Astrocyte of the spinal cord (primary cell): ENCODE measurements around the gene TUBB3.

ENCODE experiments used
- DNase-seq: peaks from one replicate; pipeline ENCODE4 v3.0.0; 2011; ENCODE audit warnings: low read depth, low spot score
- H3K4me3 ChIP-seq: 2 replicates; pipeline ENCODE4 v1.5.1; 2011; ENCODE audit warnings: low read depth, mild to moderate bottlenecking, low read length, moderate library complexity
- CTCF ChIP-seq: IDR thresholded peaks from 2 replicates; pipeline ENCODE4 v1.5.1; 2012; ENCODE audit warnings: low read depth, mild to moderate bottlenecking, low read length, inconsistent platforms
- in situ Hi-C: cut with HindIII; loops from 2 replicates; pipeline ENCODE4 v1.10.0; 2017; ENCODE audit warnings: low sequenced_read_pairs

The TUBB3 gene

DNA sequence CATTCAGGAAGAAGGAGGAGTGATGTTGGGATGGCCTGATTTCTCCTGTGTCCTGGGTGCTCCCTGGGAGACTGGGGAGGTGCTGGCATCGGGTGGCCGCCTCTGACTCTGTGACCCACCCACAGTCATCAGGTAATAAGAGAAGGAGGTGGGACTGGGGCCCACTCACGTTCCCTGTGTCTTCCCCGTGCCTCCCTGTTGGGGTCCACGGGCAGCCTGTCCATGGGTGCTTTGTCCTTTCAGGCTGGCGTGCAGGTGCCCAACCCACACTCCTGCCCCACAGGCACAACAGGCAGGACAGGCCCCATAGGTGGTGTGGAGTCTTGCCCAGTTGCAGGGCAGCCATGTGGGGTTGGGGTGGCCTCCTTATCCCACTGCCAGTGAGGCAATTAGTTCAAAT, 29.4 kb downstream of the TUBB3 start:
- no peak overlapping the region for H3K4me3 ChIP-seq
- DNase-seq: no peak
- no peak for TF ChIP-seq CTCF
- in situ Hi-C loops: no loop called here

DNA sequence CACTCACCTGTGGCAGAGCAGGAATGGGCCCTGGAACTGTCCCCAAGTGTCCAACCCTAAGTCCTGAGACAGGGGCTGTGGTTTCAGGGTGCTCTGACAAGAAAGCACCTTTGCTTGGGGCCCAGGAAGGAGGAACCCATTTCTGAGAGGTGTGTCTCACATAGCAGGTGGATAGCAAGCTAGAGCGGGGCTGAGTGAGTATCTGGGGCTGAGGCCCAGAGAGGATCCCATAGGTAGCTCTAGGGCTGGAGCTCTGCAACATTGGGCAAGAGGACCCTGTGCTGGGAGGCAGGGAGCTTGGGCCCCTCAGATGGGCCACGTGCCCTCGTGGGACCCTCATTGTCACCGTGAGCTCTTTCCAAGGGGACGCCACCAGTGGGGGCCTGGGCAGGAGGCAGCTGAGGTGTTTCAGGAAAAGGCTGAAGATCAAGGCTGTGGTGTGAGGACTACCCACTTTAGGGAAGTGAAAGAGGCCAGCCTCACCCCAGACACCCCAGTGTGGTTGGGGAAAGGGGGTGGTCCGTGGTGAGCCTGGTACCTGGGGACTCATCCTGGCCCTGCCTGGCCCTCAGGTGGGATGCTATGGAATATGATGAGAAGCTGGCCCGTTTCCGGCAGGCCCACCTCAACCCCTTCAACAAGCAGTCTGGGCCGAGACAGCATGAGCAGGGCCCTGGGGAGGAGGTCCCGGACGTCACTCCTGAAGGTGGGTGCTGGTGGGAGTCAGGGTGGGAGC, 30.7 kb downstream of the TUBB3 start:
- DNase-seq: no peak
- in situ Hi-C loops: no loop called here
- TF ChIP-seq CTCF: no peak
- no peak overlapping the region for H3K4me3 ChIP-seq

GRCh38 chr16:89954462-89954861, 31.3 kb downstream of the TUBB3 start:
- TF ChIP-seq CTCF: no peak

GRCh38 chr16:89955001-89955685, 32.0 kb downstream of the TUBB3 start:
- TF ChIP-seq CTCF: no peak
- no peak overlapping the region for H3K4me3 ChIP-seq
- in situ Hi-C loops: no loop called here
- DNase-seq: no peak

More at GRCh38 chr16:89954462-89954861, 31.3 kb downstream of the TUBB3 start:
- in situ Hi-C loops: no loop called here
- H3K4me3 ChIP-seq: no peak overlapping the region
- DNase-seq: no peak

DNA sequence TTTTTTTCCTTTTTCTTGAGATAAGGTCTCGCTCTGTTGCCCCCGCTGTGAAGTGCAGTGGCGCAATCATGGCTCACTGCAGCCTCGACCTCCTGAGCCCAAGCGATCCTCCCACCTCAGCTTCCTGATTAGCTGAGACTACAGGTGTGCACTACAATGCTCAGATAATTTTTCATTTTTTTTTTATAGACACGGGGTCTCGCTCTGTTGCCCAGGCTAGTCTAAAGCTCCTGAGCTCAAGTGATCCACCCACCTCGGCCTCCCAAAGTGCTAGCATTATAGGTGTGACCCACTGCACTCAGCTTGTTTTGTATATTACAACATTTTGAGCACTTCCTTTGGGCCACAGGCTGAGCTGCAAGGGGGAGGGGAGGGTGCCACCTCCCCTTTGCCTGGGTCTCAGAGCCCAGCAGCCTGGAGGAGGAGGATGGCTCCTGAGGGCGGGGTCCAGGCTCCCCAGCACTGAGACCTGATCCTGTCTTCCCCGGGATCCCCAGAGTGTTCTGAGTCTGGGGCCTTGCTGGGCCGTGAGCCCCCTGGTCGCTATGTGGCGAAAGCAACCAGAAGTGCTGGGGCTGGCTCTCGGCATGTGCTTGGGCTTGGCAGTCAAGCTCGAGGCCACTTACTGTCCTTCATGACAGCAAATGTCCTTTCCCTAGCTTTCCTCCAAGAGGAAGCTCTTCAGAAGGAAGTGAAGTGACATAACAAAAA, 33.5 kb downstream of the TUBB3 start:
- no peak overlapping the region for H3K4me3 ChIP-seq
- in situ Hi-C loops: no loop called here
- DNase-seq: no peak
- no peak for TF ChIP-seq CTCF

DNA sequence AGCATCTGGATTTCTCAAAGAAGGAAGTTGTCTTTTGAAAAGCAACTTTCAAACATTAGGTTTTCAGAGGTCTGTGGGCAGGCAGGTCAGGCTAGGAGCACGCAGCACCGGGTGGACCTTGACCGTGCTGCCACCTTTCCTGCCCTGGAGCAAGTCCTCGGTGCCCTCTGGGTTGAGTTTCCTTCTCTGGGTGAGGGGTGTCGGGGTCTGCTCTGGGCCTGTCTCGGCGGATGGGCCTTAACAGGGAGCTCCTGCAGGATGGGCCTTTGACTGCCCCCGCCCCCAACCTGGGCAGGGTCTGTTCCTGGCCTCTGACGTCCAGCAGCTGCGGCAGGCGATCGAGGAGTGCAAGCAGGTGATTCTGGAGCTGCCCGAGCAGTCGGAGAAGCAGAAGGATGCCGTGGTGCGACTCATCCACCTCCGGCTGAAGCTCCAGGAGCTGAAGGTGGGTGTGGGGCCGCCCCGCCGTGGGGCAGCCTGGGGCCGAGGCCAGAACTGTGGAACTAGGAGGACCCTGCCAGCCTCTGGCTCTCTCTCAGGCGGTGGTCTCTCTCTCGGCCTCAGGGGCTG, 34.2 kb downstream of the TUBB3 start:
- TF ChIP-seq CTCF: no peak
- no peak overlapping the region for H3K4me3 ChIP-seq
- in situ Hi-C loops: no loop called here
- no peak for DNase-seq
